GM12873 (cell line): ENCODE data around the gene VWA5B2.

Experiments
- TF ChIP-seq, protein P1 (sequence below): IDR thresholded peaks from 2 replicates; pipeline ENCODE4 v1.5.1; 2012; ENCODE audit warnings: low read depth, mild to moderate bottlenecking, moderate library complexity, low read length, control low read depth; ENCODE audit not compliant: insufficient read depth; ENCODE audit errors: missing control alignments

VWA5B2 gene

DNA sequence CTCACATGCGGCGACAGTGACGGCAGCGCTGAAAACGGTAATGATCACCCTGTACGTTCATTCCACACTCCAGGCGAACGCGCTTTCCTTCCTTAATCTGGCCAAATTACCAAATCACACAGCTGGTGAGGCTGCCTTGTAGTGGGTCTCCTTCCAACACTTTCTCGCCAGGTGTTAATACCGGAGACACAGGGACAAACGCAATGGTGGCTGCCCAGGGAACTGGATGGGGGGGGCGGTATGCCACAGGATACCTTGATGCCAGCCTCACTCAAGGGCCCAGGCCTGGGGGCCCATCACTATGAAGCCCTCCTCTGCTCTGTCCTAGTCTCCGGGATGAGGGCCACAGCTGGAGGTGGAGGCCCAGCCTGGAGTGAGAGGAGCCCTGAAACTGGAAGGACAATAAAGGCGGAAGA is 33.4 kb downstream of the VWA5B2 start:
- TF ChIP-seq, protein P1, sequence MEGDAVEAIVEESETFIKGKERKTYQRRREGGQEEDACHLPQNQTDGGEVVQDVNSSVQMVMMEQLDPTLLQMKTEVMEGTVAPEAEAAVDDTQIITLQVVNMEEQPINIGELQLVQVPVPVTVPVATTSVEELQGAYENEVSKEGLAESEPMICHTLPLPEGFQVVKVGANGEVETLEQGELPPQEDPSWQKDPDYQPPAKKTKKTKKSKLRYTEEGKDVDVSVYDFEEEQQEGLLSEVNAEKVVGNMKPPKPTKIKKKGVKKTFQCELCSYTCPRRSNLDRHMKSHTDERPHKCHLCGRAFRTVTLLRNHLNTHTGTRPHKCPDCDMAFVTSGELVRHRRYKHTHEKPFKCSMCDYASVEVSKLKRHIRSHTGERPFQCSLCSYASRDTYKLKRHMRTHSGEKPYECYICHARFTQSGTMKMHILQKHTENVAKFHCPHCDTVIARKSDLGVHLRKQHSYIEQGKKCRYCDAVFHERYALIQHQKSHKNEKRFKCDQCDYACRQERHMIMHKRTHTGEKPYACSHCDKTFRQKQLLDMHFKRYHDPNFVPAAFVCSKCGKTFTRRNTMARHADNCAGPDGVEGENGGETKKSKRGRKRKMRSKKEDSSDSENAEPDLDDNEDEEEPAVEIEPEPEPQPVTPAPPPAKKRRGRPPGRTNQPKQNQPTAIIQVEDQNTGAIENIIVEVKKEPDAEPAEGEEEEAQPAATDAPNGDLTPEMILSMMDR, result no peak

DNA sequence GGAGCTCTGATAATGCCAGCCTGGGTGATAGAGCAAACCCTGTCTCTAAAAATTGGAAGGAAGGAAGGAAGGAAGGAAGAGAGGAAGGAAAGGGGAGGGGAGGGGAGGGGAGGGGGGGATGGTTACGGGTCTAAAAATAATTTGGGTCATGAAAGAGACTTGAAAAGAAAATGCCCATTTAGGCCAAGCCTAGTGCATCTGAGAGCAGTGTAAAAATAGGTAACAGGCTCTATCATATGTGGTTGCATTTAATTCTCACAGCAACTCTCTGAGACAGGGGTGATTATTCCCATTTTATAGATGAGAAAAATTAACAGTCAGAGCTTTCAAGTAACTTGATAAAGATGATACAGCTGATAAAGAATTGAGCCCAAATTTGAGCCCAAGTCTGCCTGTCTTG is 42.9 kb downstream of the VWA5B2 start:
- TF ChIP-seq, protein P1, result no peak

DNA sequence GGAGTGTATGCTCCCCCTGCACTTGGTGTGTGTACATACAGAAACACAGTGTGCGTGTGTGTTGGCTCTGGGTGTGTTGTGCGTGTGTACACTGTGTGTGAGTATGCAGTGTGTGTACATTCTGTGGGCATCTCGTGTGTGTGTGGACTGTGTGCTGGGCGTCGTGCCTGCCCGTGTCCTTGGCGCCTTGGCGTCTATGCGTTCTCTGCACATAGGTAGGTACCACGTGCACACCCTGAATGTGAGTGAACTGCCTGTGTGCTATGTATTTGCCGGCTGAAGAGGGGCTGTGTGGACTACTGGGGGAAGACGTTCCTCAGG is 46.0 kb downstream of the VWA5B2 start:
- TF ChIP-seq, protein P1, result no peak

DNA sequence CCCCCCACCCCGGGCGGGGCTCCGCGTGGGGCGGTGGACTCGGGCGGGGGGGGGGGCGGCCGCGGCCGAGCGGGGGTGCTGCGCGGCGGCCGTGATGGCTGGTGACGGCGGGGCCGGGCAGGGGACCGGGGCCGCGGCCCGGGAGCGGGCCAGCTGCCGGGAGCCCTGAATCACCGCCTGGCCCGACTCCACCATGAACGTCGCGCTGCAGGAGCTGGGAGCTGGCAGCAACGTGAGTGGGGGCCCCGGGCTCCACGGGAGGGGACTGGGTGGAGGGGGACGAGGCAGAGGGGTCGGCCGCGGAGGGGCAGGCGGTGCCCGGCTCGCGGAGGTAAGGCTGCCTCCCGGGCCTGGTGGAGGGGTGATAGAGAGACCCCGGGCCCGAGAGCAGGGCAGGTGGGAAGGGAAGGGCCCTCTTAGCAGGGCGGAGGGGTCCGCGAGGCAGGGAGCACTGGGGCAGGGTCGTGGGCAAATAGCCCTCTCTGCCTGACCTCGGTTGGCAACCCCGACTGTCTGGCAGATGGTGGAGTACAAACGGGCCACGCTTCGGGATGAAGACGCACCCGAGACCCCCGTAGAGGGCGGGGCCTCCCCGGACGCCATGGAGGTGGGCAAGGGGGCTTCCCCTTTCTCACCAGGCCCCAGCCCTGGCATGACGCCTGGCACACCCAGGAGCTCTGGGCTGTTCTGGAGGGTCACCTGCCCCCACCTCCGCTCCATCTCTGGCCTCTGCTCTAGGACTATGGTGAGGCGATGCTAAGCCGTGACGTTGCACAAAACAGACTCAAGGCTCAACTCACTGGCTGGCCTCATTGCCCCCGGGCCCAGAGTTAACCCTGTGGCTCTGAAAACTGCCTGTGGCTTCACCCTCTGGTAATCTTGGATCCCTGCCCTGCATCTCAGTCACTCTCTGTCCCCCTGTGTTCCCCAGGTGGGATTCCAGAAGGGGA is 46.9 kb downstream of the VWA5B2 start, which contains the start of gene ECE2:
Gene ECE2, plus strand, starts transcription at position 62 of the 950 bp plus-strand sequence. Its CDS starts 132 bp downstream, at position 194.
- TF ChIP-seq, protein P1, result no peak

DNA sequence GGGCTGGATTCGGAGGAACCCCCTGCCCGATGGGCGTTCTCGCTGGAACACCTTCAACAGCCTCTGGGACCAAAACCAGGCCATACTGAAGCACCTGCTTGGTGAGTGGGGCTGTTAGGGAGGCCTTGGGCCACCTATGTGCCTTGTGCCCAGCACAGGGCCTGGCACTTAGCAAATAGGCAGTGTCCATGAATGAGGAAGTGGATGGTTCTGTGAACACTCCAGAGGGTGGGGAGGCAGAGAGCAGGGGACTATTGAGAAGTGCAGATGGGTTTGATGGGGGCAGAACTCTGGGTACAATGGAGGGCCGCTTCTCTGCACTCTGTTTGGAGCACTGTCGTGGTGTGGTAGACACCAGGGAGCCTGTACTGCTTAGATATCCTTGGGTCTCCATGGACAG is 48.0 kb downstream of the VWA5B2 start:
- TF ChIP-seq, protein P1, result no peak

DNA sequence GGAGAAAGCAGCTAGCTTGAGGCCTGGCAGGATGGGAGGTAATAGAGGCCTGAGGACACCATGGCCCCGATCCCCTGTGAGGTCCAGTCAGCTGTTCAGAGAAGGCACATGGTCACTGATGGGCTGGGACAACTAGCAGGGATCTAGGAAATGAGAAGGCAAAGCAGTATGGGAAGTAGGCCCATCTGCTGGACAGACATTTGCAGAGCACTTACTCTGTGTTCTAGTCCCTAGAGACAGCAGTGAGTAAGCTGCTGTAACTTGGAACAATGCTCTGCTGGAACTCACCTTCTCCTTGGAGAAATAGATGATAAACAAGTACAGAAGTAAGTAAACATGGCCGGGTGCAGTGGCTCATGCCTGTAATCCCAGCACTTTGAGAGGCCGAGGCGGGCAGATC is 53.6 kb downstream of the VWA5B2 start:
- TF ChIP-seq, protein P1, result no peak

DNA sequence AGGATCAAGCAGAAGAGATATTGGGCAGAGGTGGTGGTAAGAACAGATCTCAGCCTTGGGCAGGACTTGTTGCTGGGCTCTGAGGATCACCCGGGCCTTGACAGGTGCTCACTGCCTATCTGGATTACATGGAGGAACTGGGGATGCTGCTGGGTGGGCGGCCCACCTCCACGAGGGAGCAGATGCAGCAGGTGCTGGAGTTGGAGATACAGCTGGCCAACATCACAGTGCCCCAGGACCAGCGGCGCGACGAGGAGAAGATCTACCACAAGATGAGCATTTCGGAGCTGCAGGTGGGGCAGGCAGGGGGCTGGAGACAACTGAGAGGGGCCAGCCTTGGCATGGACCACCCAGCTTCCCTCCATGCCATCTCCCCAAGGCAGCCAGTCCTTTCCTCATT is 54.3 kb downstream of the VWA5B2 start:
- TF ChIP-seq, protein P1, result no peak
